Panc1 (cell line): ENCODE measurements around the gene DHRSX.

Source experiments
- CTCF ChIP-seq: fragments of 450-650 bp; IDR thresholded peaks from 2 replicates; pipeline ENCODE4 v1.5.1; 2017; ENCODE audit warnings: mild to moderate bottlenecking
- POLR2AphosphoS5 ChIP-seq: IDR thresholded peaks from 2 replicates; pipeline ENCODE4 v1.6.1; 2012; ENCODE audit warnings: mild to moderate bottlenecking, low read depth, low read length, moderate library complexity

DNA sequence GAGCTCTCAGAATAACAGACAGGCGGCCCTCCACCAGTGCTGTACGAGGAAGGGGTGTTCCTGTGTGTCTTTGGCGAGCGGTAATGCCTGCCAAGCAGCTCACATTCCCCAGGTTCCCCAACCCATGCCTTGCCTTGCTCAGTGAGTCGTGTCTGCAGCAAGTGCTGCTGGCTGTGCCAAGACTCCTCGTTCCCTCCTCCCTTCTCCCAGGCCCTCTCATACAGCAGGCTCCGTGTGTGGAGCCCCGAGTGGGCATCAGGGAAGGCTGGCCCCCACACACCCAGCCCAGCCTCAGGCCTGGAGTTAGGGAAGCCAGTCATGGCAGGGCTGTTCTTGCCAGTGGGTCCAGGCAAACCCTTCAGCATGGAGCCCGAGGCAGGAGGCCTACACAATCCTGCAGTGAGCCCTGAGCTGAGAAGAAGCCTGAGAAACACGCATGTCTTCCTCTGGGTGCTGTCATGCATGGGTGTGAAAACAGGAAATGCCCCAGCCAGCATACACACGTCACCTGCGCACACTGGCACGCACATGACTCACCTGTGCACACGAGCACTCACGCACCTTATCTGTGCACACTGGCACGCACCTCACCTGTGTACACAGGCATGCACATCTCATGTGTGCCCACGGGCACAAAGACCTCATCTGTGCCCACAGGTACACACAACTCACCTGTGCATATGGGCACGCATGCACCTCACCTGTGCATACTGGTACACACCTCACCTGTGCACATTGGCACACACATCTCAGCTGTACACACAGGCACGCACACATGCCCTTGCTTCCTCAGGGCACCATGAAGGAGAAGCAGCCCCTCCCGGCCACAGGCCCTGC, 238.7 kb downstream of the DHRSX start:
- TF ChIP-seq CTCF (no peak), POLR2AphosphoS5 (no peak)
